Neutrophil (primary cell): Measurements from ENCODE around the gene LRFN2.

Experiments used
- H3K27ac ChIP-seq: fragments of 200-600 bp; sonication (generic); 2 replicates; pipeline ENCODE4 v1.5.1; 2016; ENCODE audit warnings: mild to moderate bottlenecking, moderate library complexity
- H3K27me3 ChIP-seq: fragments of 200-600 bp; sonication (generic); 2 replicates; pipeline ENCODE4 v1.6.0; 2016; ENCODE audit warnings: mild to moderate bottlenecking
- H3K36me3 ChIP-seq: fragments of 200-600 bp; sonication (generic); 2 replicates; pipeline ENCODE4 v1.5.1; 2017
- H3K4me1 ChIP-seq, 2 experiments: fragments of 200-600 bp in 1 of 2; sonication (generic) in 1 of 2; 1 replicate in 1 of 2; 2 replicates in 1 of 2; pipeline versions ENCODE4 v1.5.1 to v1.6.1; 2013 to 2016; ENCODE audit warnings: low read depth in 1 of 2, low read length in 1 of 2, mild to moderate bottlenecking in 1 of 2, moderate library complexity in 1 of 2; ENCODE audit not compliant: control insufficient read depth in 1 of 2, insufficient read depth in 1 of 2
- H3K4me3 ChIP-seq, 2 experiments: fragments of 200-600 bp in 1 of 2; sonication (generic) in 1 of 2; 1 replicate in 1 of 2; 2 replicates in 1 of 2; pipeline ENCODE4 v1.5.1; 2013 to 2016; ENCODE audit warnings: low read depth in 1 of 2, low read length in 1 of 2, mild to moderate bottlenecking in 1 of 2, moderate library complexity in 1 of 2
- H3K9me3 ChIP-seq: fragments of 200-600 bp; sonication (generic); 2 replicates; pipeline ENCODE4 v1.5.1; 2016
- CTCF ChIP-seq: fragments of 200-600 bp; sonication (generic); IDR thresholded peaks from 2 replicates; pipeline ENCODE4 v1.5.1; 2016; ENCODE audit warnings: antibody characterized with exemption

The LRFN2 gene

GRCh38 chr6:40353967-40354452 is 233.2 kb downstream of the LRFN2 start:
- H3K9me3 ChIP-seq = no peaks in the 10 kb centered on the region
- H3K4me1 ChIP-seq = no peaks in the 10 kb centered on the region
- no peak for TF ChIP-seq CTCF
- no peak overlapping the region for H3K27ac ChIP-seq
- no peaks in the 10 kb centered on the region for H3K27me3 ChIP-seq
- no peaks in the 10 kb centered on the region for H3K36me3 ChIP-seq
- H3K4me3 ChIP-seq = no peak overlapping the region

GRCh38 chr6:40353197-40353966 is 233.8 kb downstream of the LRFN2 start:
- Histone ChIP-seq H3K36me3 (no peaks in the 10 kb centered on the region), H3K4me3 (no peak overlapping the region), H3K27me3 (no peaks in the 10 kb centered on the region), H3K27ac (no peak overlapping the region), H3K4me1 (no peaks in the 10 kb centered on the region), H3K9me3 (no peaks in the 10 kb centered on the region)
- no peak for TF ChIP-seq CTCF

- Histone ChIP-seq H3K27ac (no peak overlapping the region), H3K4me3 (no peak overlapping the region), H3K9me3 (no peaks in the 10 kb centered on the region), H3K36me3 (no peaks in the 10 kb centered on the region), H3K4me1 (no peaks in the 10 kb centered on the region), H3K27me3 (no peaks in the 10 kb centered on the region)
- no peak for TF ChIP-seq CTCF
Observed at GRCh38 chr6:40352527-40353170, 234.5 kb downstream of the LRFN2 start.

GRCh38 chr6:40352006-40352405 is 235.2 kb downstream of the LRFN2 start:
- Histone ChIP-seq H3K36me3 (no peaks in the 10 kb centered on the region), H3K4me1 (no peaks in the 10 kb centered on the region)
- no peak for TF ChIP-seq CTCF

GRCh38 chr6:40350747-40351217 is 236.4 kb downstream of the LRFN2 start:
- TF ChIP-seq CTCF = no peak
- Histone ChIP-seq H3K27me3 (no peaks in the 10 kb centered on the region), H3K9me3 (no peaks in the 10 kb centered on the region), H3K36me3 (no peaks in the 10 kb centered on the region), H3K4me3 (no peak overlapping the region), H3K27ac (no peak overlapping the region), H3K4me1 (no peaks in the 10 kb centered on the region)

More at GRCh38 chr6:40352006-40352405, 235.2 kb downstream of the LRFN2 start:
- no peak overlapping the region for H3K4me3 ChIP-seq
- no peaks in the 10 kb centered on the region for H3K27me3 ChIP-seq
- H3K27ac ChIP-seq = no peak overlapping the region
- H3K9me3 ChIP-seq = no peaks in the 10 kb centered on the region
